ENCODE data around the gene NKD1. TPM values are rescaled to one million over a fixed set of nuclear protein-coding genes. Genes with fewer than 3 reads are reported as not detected.

Gene NKD1
- total RNA-seq, 4 donors from 2014 or later = 3.5 to 48.1 (median 8.9) TPM

DNA sequence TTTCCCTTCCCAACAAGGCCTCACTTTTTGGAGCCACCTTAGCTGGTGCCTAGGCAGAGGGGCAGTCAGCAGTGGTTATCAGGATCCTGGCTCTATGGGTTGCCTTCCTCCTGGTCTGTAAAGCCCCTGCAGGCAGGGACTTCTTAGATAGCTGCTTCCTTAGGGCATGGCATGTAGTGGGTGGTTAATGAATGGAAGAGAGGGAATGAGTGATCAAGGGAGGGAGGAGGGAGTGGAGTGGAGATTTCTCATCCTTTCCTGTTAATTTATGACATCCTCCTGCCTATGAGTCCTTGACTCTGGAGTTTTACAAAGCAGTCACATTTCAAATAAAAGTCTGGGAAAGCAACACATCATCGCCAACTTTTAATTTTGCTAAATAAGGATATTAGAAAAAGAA, 92.2 kb downstream of the NKD1 start:
- TF ChIP-seq, protein P1, sequence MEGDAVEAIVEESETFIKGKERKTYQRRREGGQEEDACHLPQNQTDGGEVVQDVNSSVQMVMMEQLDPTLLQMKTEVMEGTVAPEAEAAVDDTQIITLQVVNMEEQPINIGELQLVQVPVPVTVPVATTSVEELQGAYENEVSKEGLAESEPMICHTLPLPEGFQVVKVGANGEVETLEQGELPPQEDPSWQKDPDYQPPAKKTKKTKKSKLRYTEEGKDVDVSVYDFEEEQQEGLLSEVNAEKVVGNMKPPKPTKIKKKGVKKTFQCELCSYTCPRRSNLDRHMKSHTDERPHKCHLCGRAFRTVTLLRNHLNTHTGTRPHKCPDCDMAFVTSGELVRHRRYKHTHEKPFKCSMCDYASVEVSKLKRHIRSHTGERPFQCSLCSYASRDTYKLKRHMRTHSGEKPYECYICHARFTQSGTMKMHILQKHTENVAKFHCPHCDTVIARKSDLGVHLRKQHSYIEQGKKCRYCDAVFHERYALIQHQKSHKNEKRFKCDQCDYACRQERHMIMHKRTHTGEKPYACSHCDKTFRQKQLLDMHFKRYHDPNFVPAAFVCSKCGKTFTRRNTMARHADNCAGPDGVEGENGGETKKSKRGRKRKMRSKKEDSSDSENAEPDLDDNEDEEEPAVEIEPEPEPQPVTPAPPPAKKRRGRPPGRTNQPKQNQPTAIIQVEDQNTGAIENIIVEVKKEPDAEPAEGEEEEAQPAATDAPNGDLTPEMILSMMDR (IDR thresholded peaks at IDR 0.05) = no peak
- no peak for TF ChIP-seq POLR2A (IDR thresholded peaks at IDR 0.05)
- Histone ChIP-seq H3K36me3 (no peaks in the 10 kb centered on the region), H3K4me3 (no peak overlapping the region), H3K27ac (no peak overlapping the region), H3K9me3 (no peaks in the 10 kb centered on the region), H3K27me3 (no peaks in the 10 kb centered on the region), H3K4me1 (no peaks in the 10 kb centered on the region)
- DNase-seq = no peak
- intact Hi-C loops (cut with DNase I; ENCODE audit: low total_unique reads) = no loop called here

DNA sequence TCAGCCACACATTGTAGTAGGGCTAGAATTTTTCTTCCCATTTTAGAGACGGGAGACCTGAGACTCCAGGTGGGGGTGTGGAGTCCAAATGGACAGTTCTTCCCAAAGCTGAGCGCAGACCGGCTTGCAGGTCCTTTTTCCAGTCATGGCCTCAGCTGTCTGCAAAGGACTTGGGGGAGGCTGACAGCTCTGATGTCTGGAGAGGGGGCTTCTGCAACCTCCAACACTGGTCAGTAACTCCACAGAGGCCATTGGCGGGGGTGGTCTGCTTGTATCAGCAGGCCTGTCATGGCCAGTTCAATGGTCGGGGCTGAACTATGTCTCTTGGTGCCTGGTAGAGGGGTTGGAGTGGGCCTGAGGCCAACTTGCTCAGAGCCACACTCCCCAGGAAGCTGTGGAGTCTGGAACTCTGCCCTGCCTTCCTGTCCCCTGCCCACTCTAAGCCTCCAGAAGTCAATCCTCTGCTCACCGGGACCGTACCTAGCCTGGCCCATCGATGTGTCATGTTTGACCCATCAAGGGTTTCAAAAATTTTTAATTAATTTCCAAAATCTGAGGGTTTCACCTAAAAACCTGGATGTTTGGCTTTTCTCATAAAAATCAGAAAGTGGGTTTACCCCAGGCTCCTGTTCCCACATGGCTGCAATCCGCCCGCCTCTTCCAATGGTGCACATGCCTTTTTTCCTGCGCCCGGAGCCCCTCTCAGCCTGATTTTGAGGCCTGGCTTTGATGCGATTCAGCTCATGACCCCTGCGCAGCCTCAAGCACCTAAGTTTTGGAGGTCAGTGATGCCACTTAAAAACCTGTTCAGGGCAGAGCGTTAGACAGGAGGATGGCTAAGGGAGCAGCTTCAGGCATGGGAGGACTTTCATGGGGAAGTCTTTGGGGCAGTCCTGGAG, 93.0 kb downstream of the NKD1 start:
- Histone ChIP-seq H3K4me1 (no peaks in the 10 kb centered on the region), H3K27me3 (no peaks in the 10 kb centered on the region), H3K9me3 (no peaks in the 10 kb centered on the region), H3K4me3 (no peak overlapping the region), H3K36me3 (no peaks in the 10 kb centered on the region), H3K27ac (no peak overlapping the region)
- DNase-seq = no peak
- intact Hi-C loops (cut with DNase I; ENCODE audit: low total_unique reads) = no loop called here
- TF ChIP-seq POLR2A (IDR thresholded peaks at IDR 0.05) = no peak
- TF ChIP-seq, protein P1 (IDR thresholded peaks at IDR 0.05) = no peak

- intact Hi-C loops (cut with DNase I; ENCODE audit: low total_unique reads) = no loop called here
- H3K4me1 ChIP-seq = no peaks in the 10 kb centered on the region
- H3K27me3 ChIP-seq = no peaks in the 10 kb centered on the region
- TF ChIP-seq, protein P1 (IDR thresholded peaks at IDR 0.05) = no peak
- no peak for TF ChIP-seq POLR2A (IDR thresholded peaks at IDR 0.05)
- no peak overlapping the region for H3K4me3 ChIP-seq
- H3K36me3 ChIP-seq = no peaks in the 10 kb centered on the region
- DNase-seq = no peak
- no peak overlapping the region for H3K27ac ChIP-seq
- H3K9me3 ChIP-seq = no peaks in the 10 kb centered on the region
These were observed 93.6 kb downstream of the NKD1 start for GRCh38 chr16:50641818-50642187.

DNA sequence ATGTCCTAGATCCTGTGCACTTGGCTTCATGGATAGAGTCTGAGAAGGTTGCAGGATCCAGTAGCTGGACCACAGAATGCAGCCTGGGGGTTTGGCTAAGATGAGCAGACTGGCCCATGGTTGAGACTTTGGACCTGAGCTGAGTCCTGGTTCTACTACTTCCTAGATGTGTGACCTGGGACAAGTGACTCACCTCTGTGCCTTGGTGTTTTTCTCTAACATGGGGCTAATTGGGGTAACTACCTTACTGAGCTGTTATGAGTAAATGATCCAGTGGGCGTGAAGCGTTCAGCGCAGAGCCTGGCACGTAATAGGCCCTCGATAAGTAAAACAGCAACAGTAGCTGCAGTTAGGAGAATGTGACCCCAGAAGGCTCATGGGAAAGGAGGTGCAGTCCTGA, 94.2 kb downstream of the NKD1 start:
- H3K4me1 ChIP-seq = no peaks in the 10 kb centered on the region
- DNase-seq = no peak
- intact Hi-C loops (cut with DNase I; ENCODE audit: low total_unique reads) = no loop called here
- H3K4me3 ChIP-seq = no peak overlapping the region
- H3K27me3 ChIP-seq = no peaks in the 10 kb centered on the region
- TF ChIP-seq, protein P1 (IDR thresholded peaks at IDR 0.05) = no peak
- TF ChIP-seq POLR2A (IDR thresholded peaks at IDR 0.05) = no peak
- H3K27ac ChIP-seq = no peak overlapping the region
- H3K9me3 ChIP-seq = no peaks in the 10 kb centered on the region
- no peaks in the 10 kb centered on the region for H3K36me3 ChIP-seq

GRCh38 chr16:50643192-50643591, 95.0 kb downstream of the NKD1 start:
- H3K4me1 ChIP-seq = no peaks in the 10 kb centered on the region
- DNase-seq = no peak
- H3K27ac ChIP-seq = no peak overlapping the region
- H3K4me3 ChIP-seq = no peak overlapping the region
- H3K27me3 ChIP-seq = no peaks in the 10 kb centered on the region
- intact Hi-C loops (cut with DNase I; ENCODE audit: low total_unique reads) = no loop called here
- no peaks in the 10 kb centered on the region for H3K9me3 ChIP-seq
- TF ChIP-seq POLR2A (IDR thresholded peaks at IDR 0.05) = no peak
- TF ChIP-seq, protein P1 (IDR thresholded peaks at IDR 0.05) = no peak
- no peaks in the 10 kb centered on the region for H3K36me3 ChIP-seq

Data from uterus (tissue), 4 donors.